Measurements from ENCODE around the gene DGCR2. TPM values are rescaled to one million over a fixed set of nuclear protein-coding genes. Genes with fewer than 3 reads are reported as not detected.

The DGCR2 gene
- total and polyA plus RNA-seq, 12 donors: 24.3 to 70.1 (median 51.9) TPM

GRCh38 chr22:19126309-19127273 lies 4.4 kb upstream of the DGCR2 start:
- Histone ChIP-seq H3K27me3 (no peaks in the 10 kb centered on the region), H3K4me3 (no peak overlapping the region), H3K27ac (no peak overlapping the region), H3K36me3 (replicated peaks in 1 of 2) (no peaks in the 10 kb centered on the region), H3K9me3 (replicated peaks in 1 of 3) (no peaks in the 10 kb centered on the region), H3K4me1 (replicated peaks in 1 of 2) (peaks cover 0 to 5% of the 10 kb centered on the region in 2 donors)
- TF ChIP-seq CTCF (IDR thresholded peaks at IDR 0.05) (no peak), POLR2A (IDR thresholded peaks at IDR 0.05) (no peak)
- intact Hi-C loops (cut with DNase I): no loop called here
- WGBS, 4 donors: 84 to 91% (median 87%) methylated on average over 12 to 19 of the region's 19 CpGs
- no peak for DNase-seq

- no peak overlapping the region for H3K27ac ChIP-seq
- WGBS, 4 donors: 79 to 86% (median 82%) methylated on average over 20 to 21 of the region's 21 CpGs
- peaks cover 8 to 14% of the 10 kb centered on the region in 2 donors for H3K4me1 ChIP-seq (replicated peaks in 1 of 2)
- H3K9me3 ChIP-seq (replicated peaks in 1 of 3): no peaks in the 10 kb centered on the region
- DNase-seq: no peak
- intact Hi-C loops (cut with DNase I): no loop called here
- no peaks in the 10 kb centered on the region for H3K36me3 ChIP-seq (replicated peaks in 1 of 2)
- H3K27me3 ChIP-seq: no peaks in the 10 kb centered on the region
- TF ChIP-seq POLR2A (IDR thresholded peaks at IDR 0.05) (no peak), CTCF (IDR thresholded peaks at IDR 0.05) (no peak)
- H3K4me3 ChIP-seq: no peak overlapping the region
These were observed 3.5 kb upstream of the DGCR2 start for GRCh38 chr22:19125474-19126308.

- no peak overlapping the region for H3K27ac ChIP-seq
- no peak for DNase-seq
- TF ChIP-seq CTCF (IDR thresholded peaks at IDR 0.05) (no peak), POLR2A (IDR thresholded peaks at IDR 0.05) (no peak)
- no peaks in the 10 kb centered on the region for H3K9me3 ChIP-seq (replicated peaks in 1 of 3)
- intact Hi-C loops (cut with DNase I): no loop called here
- no peaks in the 10 kb centered on the region for H3K36me3 ChIP-seq (replicated peaks in 1 of 2)
- no peak overlapping the region for H3K4me3 ChIP-seq
- WGBS, 4 donors: 89 to 95% (median 92%) methylated on average over 3 to 11 of the region's 11 CpGs
- peaks cover 9 to 21% of the 10 kb centered on the region in 2 donors for H3K4me1 ChIP-seq (replicated peaks in 1 of 2)
- H3K27me3 ChIP-seq: no peaks in the 10 kb centered on the region
These were observed 2.8 kb upstream of the DGCR2 start for GRCh38 chr22:19125011-19125410.

GRCh38 chr22:19124377-19124776 lies 2.2 kb upstream of the DGCR2 start:
- Histone ChIP-seq H3K4me1 (replicated peaks in 1 of 2) (peaks cover 9 to 27% of the 10 kb centered on the region in 2 donors), H3K36me3 (replicated peaks in 1 of 2) (no peaks in the 10 kb centered on the region), H3K27me3 (no peaks in the 10 kb centered on the region), H3K27ac (no peak overlapping the region), H3K9me3 (replicated peaks in 1 of 3) (no peaks in the 10 kb centered on the region), H3K4me3 (no peak overlapping the region)
- TF ChIP-seq CTCF (IDR thresholded peaks at IDR 0.05): no peak
- TF ChIP-seq POLR2A (IDR thresholded peaks at IDR 0.05): no peak
- DNase-seq: no peak
- 68 to 90% (median 79%) methylated on average over 3 to 4 of the region's 4 CpGs for WGBS, 4 donors
- intact Hi-C loops (cut with DNase I): no loop called here

All from adrenal gland (tissue), 12 donors.